ENCODE measurements around the gene MAN1C1.

DNA sequence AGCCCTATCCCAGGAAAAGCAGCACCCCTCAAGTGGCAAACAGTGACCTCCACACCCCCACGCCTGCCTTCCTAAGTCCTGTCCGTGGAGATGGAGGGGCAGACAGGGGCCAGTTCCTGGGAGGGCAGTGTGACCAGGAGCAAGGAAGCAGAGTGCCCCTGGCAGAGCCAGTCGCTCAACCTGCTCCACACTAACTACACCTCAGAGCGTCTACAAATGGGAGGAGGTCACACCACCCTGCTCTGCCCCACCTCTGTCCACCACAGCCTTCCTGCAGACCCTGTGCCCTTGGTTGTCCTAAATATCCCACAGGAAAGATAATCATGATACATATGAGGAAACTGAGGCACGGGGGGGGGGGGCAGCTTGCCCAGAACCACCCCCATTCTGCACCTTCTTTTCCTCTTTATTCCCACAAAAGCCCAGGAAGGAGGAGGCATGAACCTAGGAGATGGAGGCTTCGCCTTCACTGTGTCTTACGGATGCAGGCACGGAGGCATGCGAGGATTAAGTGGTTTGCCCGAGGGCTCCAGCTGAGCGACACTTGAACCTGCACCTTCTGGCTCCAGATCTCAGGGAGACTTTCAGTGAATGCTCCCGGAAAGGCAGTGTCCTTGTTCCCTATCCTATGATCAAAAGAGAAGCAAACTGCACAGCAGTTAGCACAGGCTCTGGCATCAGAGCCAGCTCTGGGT, 140.7 kb downstream of the MAN1C1 start:
- no peak for TF ChIP-seq CTCF (IDR thresholded peaks at IDR 0.05; ENCODE audit: insufficient read depth, low read length, poor library complexity, severe bottlenecking)
- no peak for TF ChIP-seq EZH2phosphoT487 (conservative IDR thresholded peaks at IDR 0.05; ENCODE audit: low read length)
